Left renal cortex interstitium (tissue), 4 donors: ENCODE data around the gene MSRB3. TPM values are rescaled to one million over a fixed set of nuclear protein-coding genes. Genes with fewer than 3 reads are reported as not detected.

Experiments used
- DNase-seq, 4 donors: peaks; one replicate each; pipeline ENCODE4 v3.0.0-alpha.2; 2013; ENCODE audit warnings: low read depth in 4 of 4, low spot score in 2 of 4, missing footprints in 1 of 4
- polyA plus RNA-seq, 4 donors: library from polyadenylated mRNA; unstranded; fragments of 120-200 nt; gene quantifications; one replicate each; pipeline ENCODE4 v1.2.1, GENCODE V29; 2013; ENCODE audit not compliant: insufficient read length in 4 of 4

The MSRB3 gene
- polyA plus RNA-seq, 4 donors = 20.4 to 24.6 (median 22.5) TPM

DNA sequence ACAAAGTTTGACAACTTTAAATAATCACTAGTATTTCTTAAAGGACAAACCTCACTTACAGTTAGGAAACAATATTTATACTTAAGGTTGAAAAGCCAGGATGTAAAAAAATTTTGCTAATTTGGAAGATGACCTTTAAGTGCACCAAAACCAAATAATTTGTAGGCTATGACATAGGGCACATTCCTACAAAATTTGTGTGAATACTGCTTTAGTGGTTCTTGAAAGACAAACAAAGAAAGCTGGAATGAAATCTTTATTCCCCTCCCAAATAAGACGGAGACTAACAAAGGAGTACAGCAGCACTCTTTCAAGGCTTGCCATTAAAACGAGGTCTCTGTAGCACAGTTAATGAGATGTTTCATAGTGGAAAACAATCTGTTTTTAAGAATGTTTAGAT lies 45.6 kb downstream of the MSRB3 start:
- DNase-seq = no peak

DNA sequence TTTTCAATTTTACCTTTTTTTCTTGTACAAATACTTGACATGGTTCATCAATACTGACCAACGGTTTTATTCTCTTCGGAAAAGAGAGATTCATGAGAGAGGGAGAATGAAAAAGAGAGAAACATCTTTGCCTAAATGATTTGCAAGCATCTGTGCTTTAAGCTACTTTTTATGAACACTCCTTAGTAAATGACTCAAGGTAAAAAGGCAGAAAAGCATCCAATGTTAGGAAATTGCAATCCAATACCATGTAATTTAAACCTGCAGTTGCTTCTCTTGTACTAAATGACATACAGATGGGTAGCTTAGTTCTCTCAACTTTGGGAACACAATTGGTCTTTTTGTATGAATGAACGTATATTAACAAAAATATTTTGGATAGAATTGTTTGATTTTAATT lies 46.1 kb downstream of the MSRB3 start:
- DNase-seq = no peak

GRCh38 chr12:65325183-65325582 lies 46.7 kb downstream of the MSRB3 start:
- DNase-seq = no peak

GRCh38 chr12:65326616-65327015 lies 48.1 kb downstream of the MSRB3 start:
- DNase-seq = no peak

DNA sequence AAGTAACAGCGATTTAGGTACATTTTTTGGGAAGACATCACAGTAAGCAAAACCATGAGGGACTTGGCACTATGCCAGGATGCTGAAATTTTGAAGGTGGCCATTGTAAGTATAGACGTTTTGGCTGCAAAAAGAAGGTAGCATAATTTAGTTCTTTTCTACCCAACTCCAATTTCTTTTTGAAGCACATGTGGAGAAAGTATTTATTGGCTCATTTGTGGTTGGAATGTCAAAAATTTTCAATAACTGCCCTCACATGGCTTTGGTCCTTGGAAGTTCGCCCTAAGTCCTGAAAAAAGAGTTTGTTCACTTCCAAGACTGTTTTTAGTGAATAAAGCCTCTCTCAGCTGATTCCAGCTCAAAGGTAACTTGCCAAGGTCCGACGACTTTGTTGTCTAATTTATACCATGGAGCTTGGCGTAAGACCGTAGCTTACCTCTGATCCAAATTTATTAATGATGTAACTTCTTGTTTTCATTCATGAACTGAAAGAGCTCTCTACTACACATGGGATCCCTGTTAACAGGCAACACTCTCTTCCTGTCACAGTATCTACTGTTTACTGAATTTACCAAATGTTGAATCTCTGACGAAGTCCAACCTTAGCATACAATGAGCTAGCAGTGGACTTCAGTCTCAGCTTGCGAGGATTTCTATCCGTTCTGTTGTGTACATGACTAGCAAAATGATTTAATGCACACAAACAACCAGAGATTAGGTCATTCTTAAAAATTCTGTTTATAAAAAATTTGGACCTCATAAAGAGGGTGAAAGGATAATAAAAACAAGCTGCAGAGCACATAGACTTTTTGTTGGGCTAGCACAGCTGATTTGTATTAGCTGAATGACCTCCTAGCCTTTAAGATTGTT lies 49.0 kb downstream of the MSRB3 start:
- no peak for DNase-seq

GRCh38 chr12:65329721-65330120 lies 51.2 kb downstream of the MSRB3 start:
- DNase-seq = no peak

DNA sequence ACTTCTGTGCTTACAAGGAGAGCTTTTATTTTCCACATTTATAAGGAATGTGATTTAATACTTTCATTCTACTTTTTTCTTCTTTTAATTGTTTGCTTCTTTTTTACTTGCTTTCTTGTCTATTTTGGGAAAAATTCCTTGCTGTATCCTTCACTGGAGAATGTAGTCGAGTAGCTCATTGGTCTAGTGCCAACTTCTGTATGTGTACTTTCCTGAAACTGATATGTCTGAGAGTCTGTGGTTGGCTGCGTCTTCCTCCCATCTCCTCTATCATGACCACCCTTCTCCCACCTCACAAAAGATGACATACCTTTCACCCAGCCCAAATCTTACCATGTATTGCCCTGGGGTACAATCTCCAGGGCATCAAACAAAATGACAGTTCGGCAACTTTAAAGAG lies 51.8 kb downstream of the MSRB3 start:
- no peak for DNase-seq

DNA sequence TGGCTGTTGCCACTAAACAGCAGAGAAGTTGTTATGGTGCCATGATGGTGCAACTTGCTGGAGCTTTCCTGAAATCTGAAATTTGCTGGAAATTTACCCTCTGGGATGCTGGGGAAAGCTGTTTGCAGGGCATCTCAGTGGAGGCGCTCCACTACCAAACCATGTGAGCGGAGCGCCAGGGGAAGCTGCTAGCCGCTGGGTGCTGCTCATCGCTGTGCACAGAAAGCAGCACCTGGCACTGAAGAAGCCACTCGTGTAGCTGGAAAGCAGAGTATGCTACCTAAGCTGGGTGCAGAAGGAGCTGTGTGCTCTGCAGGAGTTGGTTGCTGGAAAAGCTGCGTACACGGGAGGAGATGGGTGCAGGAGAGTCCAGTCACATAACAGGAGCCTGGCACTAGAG lies 53.0 kb downstream of the MSRB3 start:
- no peak for DNase-seq

DNA sequence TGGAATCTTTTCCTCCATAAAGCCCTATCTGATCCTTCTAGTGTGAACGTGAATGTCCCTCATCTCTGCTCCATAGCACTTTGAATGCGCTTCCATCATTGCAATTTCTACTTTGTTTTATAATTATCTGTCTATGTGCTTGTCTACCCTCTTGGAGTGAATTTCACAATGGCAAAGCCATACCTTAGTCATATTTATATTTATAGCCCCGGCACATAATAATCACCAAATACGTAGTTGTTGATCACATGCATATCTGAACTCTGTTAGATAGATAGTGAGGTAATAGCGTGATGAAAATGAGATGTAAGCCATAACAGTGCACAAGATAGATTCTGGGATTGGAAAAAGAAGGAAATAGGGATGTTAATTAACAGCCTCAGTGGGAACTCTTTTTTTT lies 55.2 kb downstream of the MSRB3 start:
- DNase-seq = no peak

DNA sequence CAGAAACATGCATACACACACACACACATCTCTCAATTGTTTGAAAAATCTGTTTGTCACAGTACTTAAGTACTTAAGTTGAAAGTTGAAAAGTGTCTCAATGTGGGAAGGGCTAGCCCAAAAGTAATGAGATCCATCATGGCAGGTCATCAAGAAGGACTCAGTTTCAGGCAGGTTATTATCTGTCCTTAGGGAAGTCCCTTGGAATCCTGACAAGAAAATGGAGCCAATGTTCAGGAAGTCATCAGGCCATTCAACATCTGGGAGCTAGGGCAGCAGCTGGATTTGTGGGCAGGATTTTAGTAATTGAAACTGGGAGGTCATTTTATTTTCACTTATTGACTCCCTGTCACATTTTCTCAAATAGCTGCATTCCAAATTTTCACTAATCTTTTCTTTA lies 56.0 kb downstream of the MSRB3 start:
- DNase-seq = no peak

- no peak for DNase-seq
Observed at GRCh38 chr12:65335021-65335714, 56.7 kb downstream of the MSRB3 start.

DNA sequence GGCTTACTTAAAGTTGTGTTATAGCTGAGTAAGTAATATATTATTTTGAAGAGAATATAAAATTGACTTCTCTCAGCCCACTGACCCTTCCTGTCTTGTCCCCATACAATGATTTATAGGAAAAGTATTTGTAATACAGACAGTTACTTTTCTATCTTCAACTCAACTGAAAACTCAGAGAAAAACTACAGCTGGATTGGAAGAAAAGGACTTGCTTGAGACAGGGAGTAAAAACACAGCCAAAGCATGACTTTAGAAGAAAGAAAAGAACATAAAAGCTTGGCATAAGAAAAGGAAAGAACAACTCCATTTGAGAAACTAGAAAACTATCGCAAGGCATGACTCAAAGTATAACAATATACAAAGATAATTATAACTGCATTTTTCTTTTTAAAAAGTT lies 57.5 kb downstream of the MSRB3 start:
- DNase-seq = no peak

GRCh38 chr12:65339161-65339560 lies 60.7 kb downstream of the MSRB3 start:
- DNase-seq = no peak

DNA sequence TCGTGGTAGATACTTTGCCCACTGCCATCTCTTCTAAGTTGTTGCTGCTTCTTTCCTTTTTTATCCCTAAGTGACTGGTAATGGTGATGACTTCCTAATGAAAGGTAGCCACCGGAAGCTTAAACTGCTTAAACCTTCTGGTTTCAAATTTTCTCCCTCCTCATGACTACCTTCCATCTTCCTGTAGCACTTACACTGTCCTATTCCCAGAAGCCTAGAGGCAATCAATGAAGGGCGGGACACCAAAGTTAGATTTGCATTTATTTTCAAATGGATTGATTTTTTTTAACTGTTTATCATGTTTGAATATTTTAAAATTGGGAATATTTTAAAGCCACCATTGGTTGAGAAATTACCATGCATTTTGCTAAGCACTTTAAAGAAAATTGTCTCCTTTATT lies 64.7 kb downstream of the MSRB3 start:
- DNase-seq = no peak

- DNase-seq = no peak
Observed at GRCh38 chr12:65343801-65344200, 65.3 kb downstream of the MSRB3 start.

DNA sequence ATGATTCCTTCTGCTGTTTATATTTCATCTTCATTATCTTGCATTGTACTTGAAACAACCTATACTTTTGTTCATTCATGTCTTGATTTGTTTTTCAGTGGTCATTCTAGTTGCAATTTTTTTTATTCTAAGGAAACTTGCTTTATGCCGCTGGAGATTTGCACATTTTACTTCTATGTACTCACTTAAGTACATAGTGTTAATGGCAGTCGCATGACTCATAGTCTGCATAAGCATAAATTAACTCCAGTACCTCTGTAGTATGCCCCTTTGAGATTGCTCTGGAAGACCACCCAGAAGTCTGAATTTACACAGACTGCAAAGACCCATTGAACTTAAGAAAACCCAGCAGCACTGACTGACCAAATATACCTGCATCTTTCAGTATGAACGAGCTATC lies 77.0 kb downstream of the MSRB3 start:
- DNase-seq = no peak

GRCh38 chr12:65362234-65363031 lies 84.0 kb downstream of the MSRB3 start:
- no peak for DNase-seq

- DNase-seq = no peak
Observed at GRCh38 chr12:65364046-65364445, 85.6 kb downstream of the MSRB3 start.

DNA sequence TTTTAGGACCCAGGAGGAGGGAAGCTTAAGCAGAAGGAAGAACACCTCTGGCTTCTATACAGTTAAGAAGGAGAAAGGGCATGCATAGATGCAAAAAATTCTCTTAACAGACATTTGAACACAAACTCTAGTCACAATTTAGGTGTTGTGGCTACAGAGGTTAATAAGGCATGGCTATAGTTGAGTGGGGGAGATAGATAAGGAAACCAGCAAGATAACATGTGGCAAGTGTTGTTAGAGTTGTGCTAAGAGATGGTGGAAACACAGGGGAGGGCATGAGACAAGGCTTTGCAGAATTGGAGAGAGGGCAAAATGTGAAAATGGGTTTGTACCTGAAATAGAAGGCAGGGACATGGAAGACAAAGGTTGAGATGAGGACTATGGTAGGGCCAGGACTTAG lies 88.9 kb downstream of the MSRB3 start:
- no peak for DNase-seq

DNA sequence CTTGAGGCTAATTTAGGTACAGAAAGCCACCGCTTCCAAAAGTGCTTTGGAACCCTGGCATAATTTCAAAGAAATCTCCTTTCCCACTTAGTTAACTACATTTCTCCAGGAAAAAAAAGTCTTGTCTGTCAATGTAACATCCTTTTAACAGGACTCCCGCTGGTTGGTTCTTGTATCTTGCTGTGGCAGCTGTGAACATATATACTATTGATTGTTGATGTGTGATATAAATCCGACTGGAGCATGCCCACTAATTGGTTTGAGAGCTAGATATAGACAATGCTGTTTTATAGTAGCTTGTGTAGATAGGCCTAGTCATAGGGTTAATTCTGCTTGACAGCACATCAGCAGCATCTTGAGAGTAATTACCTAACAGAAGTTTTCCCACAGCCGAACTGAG lies 89.6 kb downstream of the MSRB3 start:
- no peak for DNase-seq

DNA sequence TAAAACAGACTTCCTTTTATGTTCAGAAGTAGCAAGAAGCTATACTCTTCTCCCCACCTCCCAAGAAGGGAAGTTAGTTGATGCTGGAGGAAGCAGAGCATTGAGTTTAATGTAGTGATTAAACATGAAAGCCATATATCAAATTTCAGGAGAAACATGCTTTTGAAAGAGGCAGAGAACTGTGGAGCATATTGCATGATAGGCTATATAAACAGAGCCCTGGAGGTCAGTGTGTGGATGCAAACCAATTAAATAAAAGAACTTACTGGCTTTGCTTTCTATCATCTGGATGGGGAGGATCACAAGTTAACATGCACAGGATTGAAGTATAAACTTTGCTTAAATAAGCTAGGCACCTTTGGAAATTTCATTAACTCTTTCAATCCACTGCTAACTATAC lies 94.1 kb downstream of the MSRB3 start:
- DNase-seq = no peak
